NCI-H1436 treated with DMSO at 0.1 percent for 48 hours (cell line): ENCODE results near the gene RBL1.
A peak's percentile ranks its signal among the peaks of the same experiment; 100 is the strongest.
"Not testable (repeated sequence)": the region's sequence is repeated elsewhere in the genome, so short reads cannot be mapped to it uniquely, and the experiment has no call there.

Experiments used
- DNase-seq: peaks from one replicate; lab custom pipeline; 2025; lab: John Stamatoyannopoulos, UW

The RBL1 gene

GRCh38 chr20:37095599-37096414, at the start of gene RBL1:
Gene RBL1 (minus strand): TSS chr20:37095997. CDS start chr20:37095928, 69 bp downstream.
- peak; percentile 65 for DNase-seq

GRCh38 chr20:37144856-37145404, 49.1 kb upstream of the RBL1 start:
- DNase-seq, result no peak

- DNase-seq, result no peak
Measured at GRCh38 chr20:37142708-37143107, 46.9 kb upstream of the RBL1 start.

GRCh38 chr20:37137547-37137946, 41.8 kb upstream of the RBL1 start:
- no peak for DNase-seq

- DNase-seq, result no peak
Measured at GRCh38 chr20:37133952-37134351, 38.2 kb upstream of the RBL1 start.

- DNase-seq, result no peak
Measured at GRCh38 chr20:37131486-37131885, 35.7 kb upstream of the RBL1 start.

- no peak for DNase-seq
Measured at GRCh38 chr20:37128803-37129202, 33.0 kb upstream of the RBL1 start.

GRCh38 chr20:37126290-37126689, 30.5 kb upstream of the RBL1 start:
- DNase-seq, result not testable (repeated sequence)

- DNase-seq, result no peak
Measured at GRCh38 chr20:37123441-37123840, 27.6 kb upstream of the RBL1 start.

- no peak for DNase-seq
Measured at GRCh38 chr20:37120497-37120896, 24.7 kb upstream of the RBL1 start.

- DNase-seq, result no peak
Measured at GRCh38 chr20:37119356-37120036, 23.7 kb upstream of the RBL1 start.

GRCh38 chr20:37114012-37114411, 18.2 kb upstream of the RBL1 start:
- no peak for DNase-seq

- DNase-seq, result no peak
Measured at GRCh38 chr20:37111926-37112455, 16.2 kb upstream of the RBL1 start.

- DNase-seq, result no peak
Measured at GRCh38 chr20:37108676-37109075, 12.9 kb upstream of the RBL1 start.

- DNase-seq, result no peak
Measured at GRCh38 chr20:37102571-37102970, 6.8 kb upstream of the RBL1 start.

- DNase-seq, result no peak
Measured at GRCh38 chr20:37096415-37097041, 731 bp upstream of the RBL1 start.

- DNase-seq, result no peak
Measured at GRCh38 chr20:37095108-37095598, 644 bp downstream of the RBL1 start.

GRCh38 chr20:37090407-37090806, 5.4 kb downstream of the RBL1 start:
- DNase-seq, result no peak

GRCh38 chr20:37081717-37082289, 14.0 kb downstream of the RBL1 start:
- no peak for DNase-seq

- DNase-seq, result no peak
Measured at GRCh38 chr20:37077009-37077408, 18.8 kb downstream of the RBL1 start.

GRCh38 chr20:37075932-37076685, 19.7 kb downstream of the RBL1 start:
- no peak for DNase-seq
